Dendritic cell treated with granulocyte-macrophage colony-stimulating factor and Interleukin-4, amounts not matched to agents 40 ng/mL and 50 ng/mL, for 4 days (primary cell): ENCODE measurements around the gene NDUFV3.
A peak's percentile ranks its signal among the peaks of the same experiment; 100 is the strongest.
"Not testable (repeated sequence)": the region's sequence is repeated elsewhere in the genome, so short reads cannot be mapped to it uniquely, and the experiment has no call there.

ENCODE experiments used
- H3K27ac Mint-ChIP-seq: one replicate; pipeline ENCODE4 v1.8.0; 2022; ENCODE audit warnings: mild to moderate bottlenecking, mixed read lengths
- H3K27me3 Mint-ChIP-seq: one replicate; pipeline ENCODE4 v1.8.0; 2022; ENCODE audit warnings: mild to moderate bottlenecking, mixed read lengths
- H3K36me3 Mint-ChIP-seq: one replicate; pipeline ENCODE4 v1.8.0; 2022; ENCODE audit warnings: low read depth, mixed read lengths
- H3K4me1 Mint-ChIP-seq: one replicate; pipeline ENCODE4 v1.8.0; 2022; ENCODE audit warnings: low read depth, mixed read lengths
- H3K4me3 Mint-ChIP-seq: one replicate; pipeline ENCODE4 v1.8.0; 2022; ENCODE audit warnings: mild to moderate bottlenecking, moderate library complexity, mixed read lengths
- H3K9me3 Mint-ChIP-seq: one replicate; pipeline ENCODE4 v1.8.0; 2022; ENCODE audit warnings: mixed read lengths
- intact Hi-C: fragments of 100-400 bp; cut with micrococcal nuclease; formaldehyde crosslinking; loops from one replicate; pipeline ENCODE4 v1.15.0; 2022

NDUFV3 gene

DNA sequence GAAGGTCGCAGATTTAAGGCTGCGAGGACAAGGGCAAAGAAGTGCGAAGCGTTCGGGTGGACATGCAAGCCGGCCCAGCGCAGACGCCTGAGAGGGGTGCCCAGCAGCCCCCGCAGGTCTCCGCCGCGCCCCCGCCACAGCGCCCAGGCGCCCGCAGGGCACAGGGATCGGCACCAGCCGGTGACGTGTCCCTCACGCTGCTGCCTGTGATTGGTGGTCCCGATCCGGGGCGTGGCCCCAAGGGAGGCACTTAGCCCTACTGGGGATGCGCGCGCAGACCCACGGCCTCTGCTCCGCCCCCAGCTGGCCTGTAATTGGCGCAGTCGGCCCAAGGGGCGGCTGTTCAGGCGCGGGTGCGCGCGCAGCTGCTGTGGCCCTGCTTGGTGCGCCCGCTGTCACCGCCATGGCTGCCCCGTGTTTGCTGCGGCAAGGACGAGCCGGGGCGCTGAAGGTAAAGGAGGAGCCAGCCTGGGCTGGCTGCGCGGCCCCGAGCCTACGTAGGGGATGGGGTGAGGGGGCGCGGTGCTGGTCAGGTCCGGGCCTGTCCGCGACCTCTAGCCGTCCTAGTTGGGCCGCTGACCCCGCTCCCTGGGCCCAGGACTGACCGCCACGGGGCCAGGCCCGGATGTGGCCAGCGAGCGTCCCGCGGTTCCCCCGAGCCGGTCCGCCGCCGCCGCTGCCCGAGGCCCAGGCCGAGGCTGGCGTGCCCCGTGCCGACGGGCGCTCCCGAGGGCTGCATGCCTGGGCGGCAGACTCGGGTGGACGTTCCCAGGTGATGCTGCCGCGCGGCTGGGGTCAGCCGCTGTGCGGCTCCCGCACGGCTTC is at the start of gene NDUFV3:
TSS of gene NDUFV3 (plus strand) at position 379 of the 825 bp plus-strand sequence. CDS start at position 404, 25 bp downstream.
- Mint-ChIP-seq H3K9me3 (no peaks in the 10 kb centered on the region), H3K27me3 (no peaks in the 10 kb centered on the region)

DNA sequence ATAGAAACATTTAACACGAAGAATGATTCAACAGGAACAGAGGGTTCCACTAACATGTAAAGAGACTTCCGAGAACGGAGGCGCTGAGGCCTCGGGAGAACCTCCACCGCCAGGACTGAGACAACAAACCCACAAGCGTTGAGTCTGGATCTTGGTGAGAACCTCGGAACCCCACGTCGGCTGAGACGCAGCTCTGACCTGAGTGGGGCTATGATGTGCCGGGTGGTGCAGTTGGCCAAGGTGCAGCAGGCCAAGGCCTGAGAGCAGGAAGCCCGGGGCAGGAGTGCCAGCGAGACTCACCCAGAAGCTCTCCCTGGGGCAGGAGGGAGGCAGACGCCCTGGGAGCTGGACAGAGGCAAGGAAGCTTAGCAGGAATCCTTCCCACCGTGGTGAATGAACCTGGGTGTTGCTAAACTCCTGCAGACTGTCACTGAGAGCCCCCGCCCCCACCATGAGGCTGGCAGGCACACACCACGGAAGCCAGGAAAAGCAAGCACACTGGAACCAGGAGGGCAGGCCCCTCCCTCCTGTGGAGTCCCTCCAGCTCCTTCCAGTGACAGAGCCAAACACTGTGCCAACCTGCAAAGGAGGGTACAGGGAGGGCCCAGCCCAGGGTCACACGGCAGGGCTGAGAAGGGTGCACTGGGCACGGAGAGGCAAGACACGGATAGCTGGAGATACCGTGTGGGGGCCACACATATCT is 48.5 kb upstream of the NDUFV3 start:
- Mint-ChIP-seq H3K27me3 (no peaks in the 10 kb centered on the region), H3K4me1 (no peaks in the 10 kb centered on the region), H3K4me3 (no peak overlapping the region), H3K36me3 (peaks cover 61% of the 10 kb centered on the region), H3K27ac (no peak overlapping the region), H3K9me3 (no peaks in the 10 kb centered on the region)
- intact Hi-C loops: no loop called here

More for the DNA sequence above, at the start of gene NDUFV3:
- H3K4me1 Mint-ChIP-seq: peaks cover 14% of the 10 kb centered on the region
- H3K27ac Mint-ChIP-seq: peak within 1 kb of the TSS; percentile 98
- peaks cover 41% of the 10 kb centered on the region for H3K36me3 Mint-ChIP-seq
- H3K4me3 Mint-ChIP-seq: peak within 1 kb of the TSS; percentile 80
- intact Hi-C loops: loop anchor here (5.0 kb wide), 1 partner anchor 79 kb away; the partner anchor contains the start of gene PKNOX1

DNA sequence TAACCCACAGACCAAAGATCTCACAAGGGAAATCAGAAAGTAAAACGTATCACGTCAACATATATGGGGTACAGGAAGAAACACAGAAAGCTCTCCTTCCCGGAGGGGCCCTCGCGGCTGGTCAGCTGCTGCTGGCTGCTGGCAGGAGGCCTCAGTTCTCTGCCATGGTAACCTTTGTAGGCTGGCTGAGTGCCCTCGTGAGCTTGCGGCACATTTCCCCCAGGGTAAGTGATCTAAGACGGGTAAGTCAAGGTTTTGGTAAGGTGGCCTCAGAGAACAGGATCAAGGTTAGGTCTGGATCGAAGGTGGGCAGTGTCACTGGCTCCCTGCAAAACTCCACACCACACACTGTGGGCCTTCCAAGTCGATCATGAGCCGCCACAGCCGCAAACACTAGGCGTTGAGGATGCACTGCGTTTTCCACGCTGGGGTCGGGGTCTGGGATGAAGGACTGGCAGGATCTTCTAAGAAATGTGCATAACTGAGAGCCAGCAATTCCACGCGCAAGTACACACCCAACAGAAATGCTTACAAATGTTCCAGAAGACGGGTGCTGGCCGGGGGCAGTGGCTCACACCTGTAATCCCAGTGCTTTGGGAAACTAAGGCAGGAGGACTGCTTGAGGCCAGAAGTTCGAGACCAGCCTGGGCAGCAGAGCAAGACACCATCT is 47.7 kb upstream of the NDUFV3 start:
- Mint-ChIP-seq H3K4me3 (no peak overlapping the region), H3K36me3 (peaks cover 69% of the 10 kb centered on the region), H3K27ac (no peak overlapping the region), H3K27me3 (no peaks in the 10 kb centered on the region), H3K4me1 (no peaks in the 10 kb centered on the region), H3K9me3 (no peaks in the 10 kb centered on the region)
- intact Hi-C loops: no loop called here

DNA sequence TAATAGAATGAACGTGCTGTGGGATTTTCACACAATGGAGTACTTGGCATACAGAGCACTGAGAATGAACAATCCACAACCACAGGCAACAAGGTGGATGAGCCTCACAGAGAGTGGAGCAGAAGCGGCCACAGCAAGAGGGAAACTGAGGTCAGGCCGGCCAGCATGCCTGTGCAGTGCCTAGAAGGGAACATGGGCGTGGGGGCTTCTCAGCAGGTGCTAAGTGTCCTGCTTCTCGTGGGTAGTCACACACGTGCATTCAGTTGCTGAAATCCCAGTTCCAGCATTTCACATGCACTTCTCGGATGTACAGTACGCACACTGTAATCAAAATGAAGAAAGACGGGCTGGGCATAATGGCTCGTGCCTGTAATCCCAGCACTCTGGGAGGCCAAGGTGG is 46.9 kb upstream of the NDUFV3 start:
- Mint-ChIP-seq H3K4me3 (no peak overlapping the region), H3K4me1 (no peaks in the 10 kb centered on the region), H3K27me3 (no peaks in the 10 kb centered on the region), H3K36me3 (peaks cover 77% of the 10 kb centered on the region), H3K27ac (no peak overlapping the region), H3K9me3 (no peaks in the 10 kb centered on the region)
- intact Hi-C loops: no loop called here

DNA sequence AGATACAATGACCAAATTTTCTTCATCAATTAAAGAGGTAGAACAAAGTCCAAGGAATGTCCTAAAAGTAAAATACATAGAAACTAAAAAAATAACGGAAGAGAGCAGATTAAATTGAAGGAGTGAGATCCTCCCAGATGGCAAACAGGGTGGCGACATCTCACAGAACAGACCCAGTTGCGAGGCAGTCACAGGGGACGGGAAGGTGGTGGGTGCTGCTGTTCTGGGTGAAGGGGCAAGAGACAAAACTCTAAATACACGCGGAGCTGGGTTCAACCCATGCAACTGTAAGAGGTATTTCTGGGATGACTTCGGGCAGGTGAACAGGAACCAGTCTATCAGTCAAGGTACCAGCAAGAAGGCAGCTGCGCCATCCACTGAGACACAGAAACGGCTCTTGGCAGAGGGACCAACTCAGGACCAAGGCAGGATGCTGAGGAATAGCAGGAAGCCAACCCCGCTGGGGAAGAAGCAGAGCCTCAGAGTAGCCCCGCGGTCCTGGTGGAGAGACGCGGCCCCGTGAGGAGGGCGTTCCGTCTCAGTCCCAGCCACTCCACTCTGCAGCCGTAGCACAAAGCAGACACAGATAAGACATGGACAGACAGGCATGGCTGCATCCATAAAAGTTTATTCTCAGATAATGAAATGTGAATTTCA is 45.9 kb upstream of the NDUFV3 start:
- Mint-ChIP-seq H3K27ac (no peak overlapping the region), H3K36me3 (peaks cover 87% of the 10 kb centered on the region), H3K4me1 (no peaks in the 10 kb centered on the region), H3K9me3 (no peaks in the 10 kb centered on the region), H3K27me3 (no peaks in the 10 kb centered on the region), H3K4me3 (no peak overlapping the region)
- intact Hi-C loops: no loop called here

DNA sequence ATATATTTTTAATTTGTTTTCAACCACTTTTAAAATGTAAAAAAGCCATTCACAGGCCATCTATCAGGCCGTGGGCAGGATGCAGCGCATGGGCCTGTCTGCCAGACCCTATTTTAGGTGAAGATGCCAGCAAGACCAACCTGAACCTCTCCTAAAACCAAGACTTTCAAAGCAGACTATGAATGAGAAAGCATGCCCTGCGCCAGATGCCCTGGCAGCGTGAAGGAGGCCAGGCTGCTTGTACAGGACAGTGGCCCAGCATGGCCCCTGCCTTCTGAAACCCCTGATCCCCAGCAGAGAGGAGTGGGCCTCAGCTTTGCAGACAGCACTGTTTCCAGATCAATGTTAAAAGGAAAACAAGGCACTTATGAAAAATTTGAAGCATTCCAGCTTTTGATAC is 45.4 kb upstream of the NDUFV3 start:
- no peaks in the 10 kb centered on the region for H3K9me3 Mint-ChIP-seq
- H3K4me3 Mint-ChIP-seq: no peak overlapping the region
- peaks cover 92% of the 10 kb centered on the region for H3K36me3 Mint-ChIP-seq
- no peaks in the 10 kb centered on the region for H3K4me1 Mint-ChIP-seq
- H3K27me3 Mint-ChIP-seq: no peaks in the 10 kb centered on the region
- no peak overlapping the region for H3K27ac Mint-ChIP-seq
- intact Hi-C loops: no loop called here

DNA sequence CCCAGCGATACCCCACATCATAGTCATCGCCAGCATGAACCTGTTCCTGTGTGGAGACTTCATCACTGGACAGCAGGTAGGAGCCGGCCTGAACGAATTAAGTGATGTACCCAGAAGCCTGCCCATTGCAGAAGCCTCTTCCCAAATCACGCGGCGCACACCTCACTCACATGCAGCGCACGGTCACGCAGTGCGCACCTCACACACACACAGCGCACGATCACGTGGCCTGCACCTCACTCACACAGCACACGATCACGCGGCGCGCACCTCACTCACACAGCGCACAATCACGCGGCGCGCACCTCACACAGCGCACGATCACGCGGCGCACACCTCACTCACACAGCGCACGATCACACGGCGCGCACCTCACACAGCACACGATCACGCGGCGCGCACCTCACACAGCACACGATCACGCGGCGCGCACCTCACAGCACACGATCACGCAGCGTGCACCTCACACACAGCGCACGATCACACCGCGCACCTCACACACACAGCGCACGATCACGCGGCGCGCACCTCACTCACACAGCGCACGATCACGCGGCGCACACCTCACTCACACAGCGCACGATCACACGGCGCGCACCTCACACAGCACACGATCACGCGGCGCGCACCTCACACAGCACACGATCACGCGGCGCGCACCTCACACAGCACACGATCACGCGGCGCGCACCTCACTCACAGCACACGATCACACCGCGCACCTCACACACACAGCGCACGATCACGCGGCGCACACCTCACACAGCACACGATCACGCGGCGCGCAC is 44.8 kb upstream of the NDUFV3 start:
- H3K36me3 Mint-ChIP-seq: peaks cover 98% of the 10 kb centered on the region
- H3K9me3 Mint-ChIP-seq, intact Hi-C loops, H3K4me3 Mint-ChIP-seq, H3K4me1 Mint-ChIP-seq, H3K27ac Mint-ChIP-seq, H3K27me3 Mint-ChIP-seq: not testable (repeated sequence)

DNA sequence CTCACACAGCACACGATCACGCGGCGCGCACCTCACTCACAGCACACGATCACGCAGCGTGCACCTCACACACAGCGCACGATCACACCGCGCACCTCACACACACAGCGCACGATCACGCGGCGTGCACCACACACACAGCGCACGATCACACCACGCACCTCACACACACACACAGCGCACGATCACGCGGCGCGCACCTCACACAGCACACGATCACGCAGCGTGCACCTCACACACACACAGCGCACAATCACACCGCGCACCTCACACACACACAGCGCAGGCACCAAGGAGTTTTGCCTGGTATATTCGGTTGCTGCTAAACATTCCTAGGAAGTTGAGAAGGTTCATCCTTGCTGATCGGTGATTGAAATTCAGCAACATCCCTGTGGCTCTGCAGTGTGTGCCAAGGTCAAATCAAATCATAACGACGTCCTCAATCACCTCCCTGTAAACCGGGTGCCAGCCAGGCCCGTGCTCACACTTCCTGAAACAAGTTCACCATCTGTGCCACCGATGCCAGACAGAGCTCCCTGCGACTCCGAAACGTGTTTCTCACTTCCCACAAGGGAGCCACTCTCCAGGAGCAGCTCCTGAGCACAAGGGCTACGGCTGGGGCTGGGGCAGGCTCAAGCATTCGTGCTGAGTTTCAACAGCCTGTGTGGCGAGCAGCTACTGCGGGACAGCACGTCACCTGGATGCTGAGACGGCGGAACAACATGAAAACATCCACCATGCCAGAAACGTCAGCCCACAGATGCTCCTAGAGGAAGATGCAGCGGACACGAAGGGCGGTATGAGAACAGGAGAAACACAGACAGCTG is 44.0 kb upstream of the NDUFV3 start:
- no peak overlapping the region for H3K27ac Mint-ChIP-seq
- intact Hi-C loops: no loop called here
- no peaks in the 10 kb centered on the region for H3K4me1 Mint-ChIP-seq
- no peaks in the 10 kb centered on the region for H3K27me3 Mint-ChIP-seq
- H3K36me3 Mint-ChIP-seq: peaks cover 100% of the 10 kb centered on the region
- H3K9me3 Mint-ChIP-seq: no peaks in the 10 kb centered on the region
- H3K4me3 Mint-ChIP-seq: no peak overlapping the region

DNA sequence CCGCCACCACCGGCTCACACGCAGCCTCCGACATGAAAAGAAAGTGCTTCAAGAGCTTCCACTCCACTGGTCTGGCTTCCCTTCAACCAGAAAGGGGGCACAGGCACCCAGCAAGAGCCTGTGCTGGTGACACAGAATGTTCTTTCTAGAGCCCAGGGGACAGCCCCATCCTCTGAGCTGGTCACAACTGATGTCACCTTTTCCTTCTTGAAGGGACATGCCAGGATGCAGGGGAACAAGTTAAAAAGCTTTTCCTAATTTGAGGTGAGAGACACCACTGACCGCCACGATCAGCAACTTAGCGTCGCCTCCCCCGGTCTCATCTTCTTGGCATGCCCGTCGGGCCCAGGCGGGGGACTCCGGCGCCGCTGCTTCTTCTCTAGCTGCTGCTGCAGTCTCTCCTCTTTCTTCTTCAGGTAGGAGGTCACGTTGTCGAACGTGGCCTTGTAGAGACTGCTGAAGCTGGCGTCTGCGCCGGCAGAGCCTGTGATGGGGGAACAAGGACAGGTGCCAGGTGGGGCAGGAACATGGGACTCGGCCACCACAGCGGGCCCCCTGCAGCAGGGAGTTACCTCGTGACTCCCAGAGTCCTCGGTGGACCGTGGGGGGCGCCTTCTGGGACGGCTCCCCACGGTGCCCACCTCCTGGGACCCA is 43.2 kb upstream of the NDUFV3 start:
- Mint-ChIP-seq H3K27me3 (no peaks in the 10 kb centered on the region), H3K27ac (no peak overlapping the region), H3K4me3 (no peak overlapping the region), H3K9me3 (no peaks in the 10 kb centered on the region), H3K36me3 (peaks cover 100% of the 10 kb centered on the region), H3K4me1 (no peaks in the 10 kb centered on the region)
- intact Hi-C loops: no loop called here

DNA sequence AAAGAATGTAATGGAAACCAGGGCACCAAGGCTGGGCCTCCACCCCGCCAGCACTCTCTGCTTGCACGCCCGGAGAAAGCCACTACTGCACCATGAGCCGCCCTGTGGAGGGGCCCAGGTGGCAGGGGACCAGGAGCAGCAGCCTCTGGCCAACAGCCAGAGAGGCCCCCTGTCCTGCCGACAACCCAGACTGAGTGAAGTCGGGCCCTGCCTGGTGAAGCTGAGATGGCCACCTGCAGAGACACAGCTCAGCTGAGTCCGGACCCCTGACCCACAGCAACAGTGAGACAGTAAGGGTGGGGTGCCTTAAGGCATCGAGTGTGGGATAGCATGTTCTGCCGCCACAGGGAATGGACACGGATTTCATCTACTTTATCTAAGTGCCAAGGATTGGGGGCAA is 42.6 kb upstream of the NDUFV3 start:
- Mint-ChIP-seq H3K4me1 (no peaks in the 10 kb centered on the region), H3K36me3 (peaks cover 100% of the 10 kb centered on the region), H3K27me3 (no peaks in the 10 kb centered on the region), H3K27ac (no peak overlapping the region), H3K9me3 (no peaks in the 10 kb centered on the region), H3K4me3 (no peak overlapping the region)
- intact Hi-C loops: no loop called here

DNA sequence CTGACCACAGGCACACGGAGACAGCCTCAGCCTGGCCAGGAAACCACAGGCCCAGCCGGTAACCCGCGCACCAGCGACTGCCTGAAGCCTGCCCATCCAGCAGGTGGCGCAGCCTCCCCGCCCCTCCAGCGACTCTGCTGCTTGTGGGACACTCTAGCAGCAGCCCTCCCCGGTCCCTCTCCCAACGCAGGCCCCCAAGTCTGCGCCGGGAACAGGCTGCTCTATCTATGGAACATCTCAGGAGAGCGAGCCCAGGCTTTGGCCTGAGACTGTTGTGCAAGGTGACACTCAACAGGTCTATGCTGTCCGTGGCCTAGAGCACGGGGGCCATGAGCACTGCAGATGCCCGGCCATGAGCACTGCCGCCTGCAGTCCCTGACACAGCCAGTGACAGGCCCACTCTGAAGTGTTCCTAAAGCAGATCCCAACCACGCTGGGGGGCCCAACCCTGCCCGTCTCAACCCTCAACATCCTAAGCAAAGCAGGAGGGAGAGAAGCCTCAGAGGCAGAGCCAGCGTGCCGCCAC is 42.2 kb upstream of the NDUFV3 start:
- Mint-ChIP-seq H3K9me3 (no peaks in the 10 kb centered on the region), H3K4me3 (no peak overlapping the region), H3K27ac (no peak overlapping the region), H3K36me3 (peaks cover 100% of the 10 kb centered on the region), H3K27me3 (no peaks in the 10 kb centered on the region), H3K4me1 (no peaks in the 10 kb centered on the region)
- intact Hi-C loops: no loop called here
